GM21737 (cell line): ENCODE measurements around the gene BMP8B.
"Not testable (repeated sequence)": the region's sequence is repeated elsewhere in the genome, so short reads cannot be mapped to it uniquely, and the experiment has no call there.

Source experiments
- ATAC-seq: cut with Tn5 transposase; IDR thresholded peaks from one replicate; pipeline ENCODE4 v1.9.1; 2021; ENCODE audit warnings: mild to moderate bottlenecking, moderate library complexity; ENCODE audit not compliant: unreplicated experiment

The BMP8B gene

DNA sequence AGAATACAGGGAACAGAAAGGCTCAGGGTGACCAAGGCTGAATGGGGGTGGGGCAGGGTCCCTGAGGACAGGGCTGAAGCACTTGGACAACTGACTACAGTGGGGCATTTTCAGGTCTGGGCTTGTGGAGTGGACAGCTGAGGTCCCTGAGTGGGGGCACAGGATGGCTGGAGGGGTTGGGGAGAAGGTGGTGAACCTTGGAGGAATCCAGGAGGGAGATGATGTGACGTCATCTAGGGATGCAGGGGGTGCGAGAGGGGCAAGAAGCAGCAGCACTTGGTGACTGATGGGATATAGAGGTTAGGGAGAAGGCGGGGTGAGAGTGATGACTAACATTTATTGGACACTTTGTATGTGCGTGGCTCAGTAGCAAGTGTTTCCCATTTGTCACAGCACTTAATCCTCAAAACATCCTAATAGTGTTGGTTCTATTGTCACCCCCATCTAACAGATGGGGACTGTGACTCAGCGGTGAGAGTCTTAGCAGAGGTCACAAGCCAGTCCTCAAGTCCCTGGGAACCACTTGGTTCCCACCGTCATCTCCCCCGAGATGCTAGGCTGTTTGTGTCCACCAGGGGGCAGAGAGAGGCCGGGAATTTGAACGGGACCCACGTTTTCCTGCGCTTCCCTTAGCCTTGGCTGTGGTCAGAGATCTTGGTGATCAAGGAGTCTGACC lies 27.9 kb upstream of the BMP8B start:
- peak; percentile 42 for ATAC-seq

DNA sequence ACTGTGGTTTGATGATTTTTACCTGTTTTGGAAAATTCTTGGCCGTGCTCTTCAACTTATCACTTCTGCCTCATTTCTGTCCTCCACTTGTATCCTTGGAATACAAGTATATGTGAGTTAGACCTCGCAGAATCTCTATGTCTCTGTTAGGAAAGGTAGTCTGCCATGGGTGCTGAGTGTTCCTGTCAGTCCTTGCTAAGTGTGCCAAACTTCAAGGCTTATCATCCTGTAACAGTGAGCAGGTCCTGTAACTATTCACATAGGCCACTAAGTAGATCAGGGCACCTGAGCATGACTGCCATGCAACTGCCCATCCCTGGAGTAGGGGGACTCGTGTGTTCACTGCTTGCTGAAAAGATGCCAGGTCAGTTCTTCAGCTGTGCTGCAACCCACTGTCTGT lies 24.2 kb upstream of the BMP8B start:
- no peak for ATAC-seq

DNA sequence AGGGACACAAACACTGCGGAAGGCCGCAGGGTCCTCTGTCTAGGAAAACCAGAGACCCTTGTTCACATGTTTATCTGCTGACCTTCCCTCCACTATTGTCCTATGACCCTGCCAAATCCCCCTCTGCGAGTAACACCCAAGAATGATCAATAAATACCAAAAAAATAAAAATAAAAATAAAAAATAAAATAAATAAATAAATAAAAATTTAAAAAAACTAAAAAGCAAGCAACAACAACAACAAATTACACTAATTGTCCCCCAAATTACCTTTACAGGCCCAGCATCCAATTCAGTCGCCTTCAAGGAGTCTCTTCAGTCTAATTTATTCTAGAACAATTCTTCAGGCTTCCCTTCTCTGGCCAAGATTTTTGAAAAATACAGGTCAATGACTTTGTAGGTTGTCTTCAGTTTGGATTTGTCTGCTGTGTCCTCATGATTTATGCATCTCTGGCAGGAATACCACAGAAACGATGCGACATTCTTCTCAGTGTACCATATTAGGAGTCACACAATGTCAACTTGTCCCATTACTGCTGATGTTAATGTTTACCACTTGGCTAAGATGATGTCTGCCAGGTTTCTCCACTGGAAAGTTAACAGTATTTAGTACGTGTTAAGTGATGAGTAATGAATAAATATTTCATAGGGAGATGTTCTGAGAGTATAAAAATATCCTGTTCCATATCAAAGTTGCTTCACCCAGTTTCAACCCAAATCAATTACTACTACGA lies 20.3 kb upstream of the BMP8B start:
- no peak for ATAC-seq

- ATAC-seq = no peak
These were observed 16.7 kb upstream of the BMP8B start for GRCh38 chr1:39805385-39805784.

DNA sequence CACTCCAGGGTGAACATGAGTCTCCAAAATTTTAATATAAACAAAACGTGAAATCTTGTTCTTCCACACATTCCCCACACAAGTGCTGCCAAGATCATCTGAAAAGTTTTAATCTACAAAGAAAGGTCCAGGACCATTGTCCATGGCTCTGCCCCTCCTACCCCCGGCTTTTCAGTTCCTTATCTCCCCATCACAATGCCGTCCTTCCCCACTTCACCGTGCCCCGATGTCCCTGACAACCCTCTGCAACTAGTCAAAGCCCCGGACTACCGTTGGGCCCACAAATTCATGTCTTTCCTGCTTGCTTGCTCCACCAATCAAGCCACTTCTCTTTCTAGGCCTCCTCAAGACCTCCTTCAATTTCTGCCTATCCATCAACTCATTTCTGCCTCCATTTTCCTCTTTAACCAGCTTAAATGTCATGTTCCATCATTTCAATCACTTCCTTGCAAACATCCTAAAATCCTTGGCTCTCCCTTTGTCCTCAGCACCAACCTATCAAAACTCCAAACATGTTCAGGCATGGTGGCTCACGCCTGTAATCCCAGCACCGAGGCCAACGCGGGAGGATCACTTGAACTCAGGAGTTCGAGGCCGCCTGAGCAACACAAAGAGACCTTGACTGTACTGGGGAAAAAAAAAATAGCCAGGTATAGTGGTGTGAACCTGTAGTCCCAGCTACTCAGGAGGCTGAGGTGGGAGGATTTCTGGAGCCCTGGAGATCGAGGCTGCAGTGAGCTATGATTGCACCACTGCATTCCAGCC lies 14.0 kb upstream of the BMP8B start:
- no peak for ATAC-seq

- ATAC-seq = no peak
These were observed 11.8 kb upstream of the BMP8B start for GRCh38 chr1:39800471-39800835.

DNA sequence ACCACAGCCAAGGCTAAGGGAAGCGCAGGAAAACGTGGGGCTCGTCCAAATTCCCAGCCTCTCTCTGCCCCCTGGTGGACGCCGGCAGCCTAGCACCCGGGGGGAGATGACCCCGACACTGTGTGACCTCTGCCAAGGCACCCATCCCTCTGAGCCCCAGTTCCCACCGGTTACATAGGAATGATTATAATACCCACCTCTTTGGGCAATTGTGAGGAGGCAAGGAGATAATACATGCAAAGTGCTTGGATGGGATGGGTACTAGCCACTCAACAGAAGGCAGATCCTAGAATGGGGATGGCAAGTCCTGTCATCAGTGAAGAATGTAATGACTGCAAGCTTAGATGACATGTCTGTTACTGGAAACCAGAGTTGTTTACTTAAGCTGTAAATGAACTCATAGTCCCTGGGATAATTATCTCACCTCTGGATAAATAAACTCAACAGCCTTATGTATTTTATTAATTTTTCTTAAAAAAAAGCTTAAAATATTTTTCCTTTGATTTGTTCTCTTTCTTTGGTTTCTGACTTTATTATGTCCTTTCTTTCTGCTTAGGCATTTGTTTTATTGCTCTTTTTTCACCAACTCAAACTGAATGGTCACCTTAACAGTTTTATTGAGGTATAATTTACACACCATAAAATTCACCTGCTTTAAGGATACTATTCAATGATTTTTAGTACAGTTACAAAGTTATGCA lies 11.3 kb upstream of the BMP8B start:
- ATAC-seq = peak; percentile 37

- ATAC-seq = peak; percentile 69
These were observed 10.4 kb upstream of the BMP8B start for GRCh38 chr1:39798859-39799769.

GRCh38 chr1:39795651-39796050 lies 7.0 kb upstream of the BMP8B start:
- no peak for ATAC-seq

- ATAC-seq = no peak
These were observed 3.2 kb upstream of the BMP8B start for GRCh38 chr1:39791838-39792237.

DNA sequence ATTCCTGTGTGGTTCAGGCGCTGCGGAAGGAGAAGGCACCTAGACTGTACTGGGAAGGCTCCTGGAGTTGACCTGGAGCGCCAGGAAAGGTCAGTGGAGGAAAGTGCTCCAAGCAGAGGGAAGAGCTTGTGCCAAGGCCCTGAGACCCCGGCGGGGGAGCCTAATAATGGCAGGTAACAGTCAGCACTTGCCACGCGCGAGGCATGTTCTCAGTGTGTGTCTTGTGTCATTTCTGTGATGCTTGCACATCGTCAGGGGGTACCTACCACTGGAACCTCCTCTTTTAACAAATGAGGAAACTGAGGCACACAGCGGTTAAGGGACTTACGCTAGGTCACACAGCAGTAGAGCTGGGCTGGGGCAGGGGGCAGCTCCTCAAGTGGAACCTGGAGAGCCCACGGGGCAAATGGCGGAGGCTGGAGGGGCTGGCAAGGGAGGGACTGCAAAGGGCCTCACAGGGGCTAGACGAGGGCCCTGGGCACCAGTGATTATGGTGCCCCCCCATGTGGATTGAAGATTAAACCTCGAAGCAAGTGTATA lies 976 bp upstream of the BMP8B start:
- ATAC-seq = no peak

GRCh38 chr1:39788426-39788757 lies 273 bp downstream of the BMP8B start:
- no peak for ATAC-seq

DNA sequence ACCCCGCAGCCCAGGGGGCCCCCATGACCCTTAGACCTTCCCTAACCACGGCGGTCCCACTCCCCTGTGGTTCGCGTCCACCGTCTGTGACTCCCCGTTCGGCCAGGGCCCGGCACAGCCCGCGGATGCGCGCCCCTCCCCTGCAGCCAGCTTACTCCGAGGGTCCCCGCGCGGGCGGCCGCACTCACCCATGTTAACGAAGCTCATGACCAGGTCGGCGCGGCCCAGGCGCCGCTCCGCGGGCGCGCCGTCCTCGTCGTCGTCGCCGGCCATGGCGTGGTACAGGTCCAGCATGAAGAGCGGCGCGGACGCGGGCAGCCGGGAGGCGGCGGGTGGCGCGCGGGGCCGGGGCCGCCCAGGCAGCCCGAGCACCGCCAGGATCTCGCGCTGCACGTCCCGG lies 701 bp downstream of the BMP8B start:
- not testable (repeated sequence) for ATAC-seq

DNA sequence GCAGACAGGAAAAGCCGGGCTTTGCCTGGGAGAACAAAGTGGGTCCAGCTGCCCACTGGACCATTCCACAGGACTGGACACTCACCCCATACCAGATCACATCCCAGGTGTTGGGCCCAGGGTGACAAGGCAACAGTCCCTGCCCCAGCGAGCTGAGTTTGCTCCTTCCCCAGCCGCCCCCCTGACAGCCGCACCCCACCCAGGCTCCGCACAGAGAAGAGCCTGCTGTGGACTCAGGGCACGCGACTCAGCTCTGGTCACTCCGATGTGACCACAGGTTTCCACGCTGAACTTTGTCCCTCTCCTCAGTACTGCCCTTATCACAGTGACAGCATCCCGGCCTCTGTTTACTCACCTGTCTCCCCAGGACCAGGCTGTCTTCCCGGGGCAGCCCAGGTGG lies 1.2 kb downstream of the BMP8B start:
- no peak for ATAC-seq

DNA sequence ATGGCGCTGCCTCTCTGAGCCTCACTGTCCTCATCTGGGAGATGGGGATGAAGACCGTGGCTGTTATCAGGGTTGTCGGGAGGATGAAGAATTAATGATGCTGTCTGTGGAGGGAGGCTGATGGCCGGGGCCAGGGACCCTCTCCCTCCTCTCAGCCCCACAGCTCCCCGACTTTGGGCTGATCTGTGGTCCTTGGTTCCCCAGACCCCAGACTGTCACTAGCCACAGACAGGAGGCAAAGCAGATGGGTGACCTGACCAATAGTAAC lies 1.6 kb downstream of the BMP8B start:
- ATAC-seq = not testable (repeated sequence)

- ATAC-seq = not testable (repeated sequence)
These were observed 2.2 kb downstream of the BMP8B start for GRCh38 chr1:39786303-39787107.

DNA sequence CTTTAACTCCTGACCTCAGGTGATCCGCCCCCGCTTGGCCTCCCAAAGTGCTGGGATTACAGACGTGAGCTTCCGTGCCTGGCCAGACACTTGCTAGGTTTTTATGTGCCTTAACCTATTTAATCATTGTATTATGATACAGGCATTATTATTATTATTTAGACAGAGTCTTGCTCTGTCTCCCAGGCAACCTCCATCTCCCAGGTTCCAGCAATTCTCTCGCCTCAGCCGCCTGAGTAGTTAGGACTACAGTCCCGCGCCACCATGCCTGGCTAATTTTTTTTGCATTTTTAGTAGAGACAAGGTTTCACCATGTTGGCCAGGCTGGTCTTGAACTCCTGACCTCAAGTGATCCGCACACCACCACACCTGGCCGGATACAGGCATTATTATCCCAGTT lies 6.0 kb downstream of the BMP8B start:
- ATAC-seq = not testable (repeated sequence)

DNA sequence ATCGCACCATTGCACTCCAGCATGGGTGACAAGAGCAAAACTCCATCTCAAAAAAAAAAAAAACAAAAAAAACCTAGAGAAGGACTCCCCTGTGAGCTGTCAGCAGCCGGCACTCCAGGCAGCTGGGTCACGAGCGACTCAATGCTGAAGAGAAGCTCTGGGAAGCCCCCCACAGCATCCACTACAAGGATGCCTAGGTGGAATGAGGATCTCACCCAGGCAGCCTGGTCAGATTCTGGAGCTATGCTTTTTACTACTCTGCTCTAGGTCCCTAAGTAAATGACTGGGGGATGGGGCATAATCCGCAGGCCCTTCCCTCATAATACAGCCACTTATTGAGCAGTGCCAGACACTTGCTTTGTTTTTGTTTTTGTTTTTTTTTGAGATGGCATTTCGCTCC lies 6.6 kb downstream of the BMP8B start:
- ATAC-seq = no peak

- no peak for ATAC-seq
These were observed 7.3 kb downstream of the BMP8B start for GRCh38 chr1:39781349-39781715.

DNA sequence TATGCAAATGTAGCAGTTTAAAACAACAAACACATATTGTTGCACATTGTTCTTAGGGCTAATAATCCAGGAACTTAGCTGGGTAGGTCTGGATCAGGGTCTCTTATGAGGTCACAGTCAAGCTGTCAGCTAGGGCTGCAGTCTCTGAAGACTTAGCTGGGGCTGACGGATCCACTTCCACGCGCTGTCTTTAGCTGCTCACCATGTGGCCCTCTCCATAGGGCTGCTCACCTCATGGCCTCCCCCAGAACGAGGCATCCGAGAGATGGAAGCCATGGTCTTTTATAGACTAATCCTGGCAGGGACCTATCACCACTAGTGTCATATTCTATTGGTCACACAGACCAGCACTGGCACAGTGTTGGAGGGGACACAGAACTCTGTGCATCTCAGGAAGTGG lies 8.8 kb downstream of the BMP8B start:
- no peak for ATAC-seq
